T-helper 1 cell treated with Interleukin-12 subunit alpha and Interleukin-12 subunit beta and Interleukin-4 antibody, amounts not matched to agents 30 μg/mL and 1 μg/mL, for 36 hours (primary cell): ENCODE data around the gene SURF4.

ENCODE experiments used
- H3K27ac Mint-ChIP-seq: one replicate; pipeline ENCODE4 v1.8.0; 2021; ENCODE audit warnings: mild to moderate bottlenecking, mixed read lengths
- H3K27me3 Mint-ChIP-seq: one replicate; pipeline ENCODE4 v1.8.0; 2021; ENCODE audit warnings: low read depth, mixed read lengths
- H3K36me3 Mint-ChIP-seq: one replicate; pipeline ENCODE4 v1.8.0; 2021; ENCODE audit warnings: low read depth, mixed read lengths
- H3K4me1 Mint-ChIP-seq: one replicate; pipeline ENCODE4 v1.8.0; 2021; ENCODE audit warnings: low read depth, mixed read lengths
- H3K4me3 Mint-ChIP-seq: one replicate; pipeline ENCODE4 v1.8.0; 2021; ENCODE audit warnings: mild to moderate bottlenecking, moderate library complexity, mixed read lengths
- H3K9me3 Mint-ChIP-seq: one replicate; pipeline ENCODE4 v1.8.0; 2021; ENCODE audit warnings: mixed read lengths

Gene SURF4

GRCh38 chr9:133356391-133357091 lies 19.3 kb downstream of the SURF4 start, which contains the start of the genes SURF1 and SURF2:
Gene SURF1 (minus strand): TSS chr9:133356487. CDS start chr9:133356453, 34 bp downstream.
Gene SURF2 (plus strand): TSS chr9:133356550. CDS start chr9:133356593, 43 bp downstream.
- H3K27me3 Mint-ChIP-seq: no peaks in the 10 kb centered on the region
- peak within 1 kb of the TSS; percentile 88 for H3K27ac Mint-ChIP-seq
- peaks cover 20% of the 10 kb centered on the region for H3K4me1 Mint-ChIP-seq
- peak within 1 kb of the TSS; percentile 88 for H3K4me3 Mint-ChIP-seq
- H3K36me3 Mint-ChIP-seq: peaks cover 25% of the 10 kb centered on the region
- no peaks in the 10 kb centered on the region for H3K9me3 Mint-ChIP-seq

GRCh38 chr9:133355881-133356357 lies 19.9 kb downstream of the SURF4 start:
- Mint-ChIP-seq H3K4me1 (peaks cover 16% of the 10 kb centered on the region), H3K27ac (peak overlapping the region; percentile 88)

GRCh38 chr9:133354766-133355165 lies 21.1 kb downstream of the SURF4 start:
- H3K4me1 Mint-ChIP-seq: peaks cover 16% of the 10 kb centered on the region
- peak overlapping the region; percentile 41 for H3K27ac Mint-ChIP-seq
- peak overlapping the region; percentile 88 for H3K4me3 Mint-ChIP-seq
- no peaks in the 10 kb centered on the region for H3K9me3 Mint-ChIP-seq
- peaks cover 31% of the 10 kb centered on the region for H3K36me3 Mint-ChIP-seq
- H3K27me3 Mint-ChIP-seq: no peaks in the 10 kb centered on the region

More at GRCh38 chr9:133355881-133356357, 19.9 kb downstream of the SURF4 start:
- peaks cover 24% of the 10 kb centered on the region for H3K36me3 Mint-ChIP-seq
- H3K9me3 Mint-ChIP-seq: no peaks in the 10 kb centered on the region
- H3K27me3 Mint-ChIP-seq: no peaks in the 10 kb centered on the region
- peak overlapping the region; percentile 88 for H3K4me3 Mint-ChIP-seq

- H3K9me3 Mint-ChIP-seq: no peaks in the 10 kb centered on the region
- H3K4me1 Mint-ChIP-seq: peaks cover 24% of the 10 kb centered on the region
- H3K27ac Mint-ChIP-seq: no peak overlapping the region
- peaks cover 43% of the 10 kb centered on the region for H3K36me3 Mint-ChIP-seq
- peak overlapping the region; percentile 48 for H3K4me3 Mint-ChIP-seq
- H3K27me3 Mint-ChIP-seq: no peaks in the 10 kb centered on the region
Observed at GRCh38 chr9:133353548-133353947, 22.3 kb downstream of the SURF4 start.

GRCh38 chr9:133352635-133353340 lies 23.1 kb downstream of the SURF4 start:
- Mint-ChIP-seq H3K27me3 (no peaks in the 10 kb centered on the region), H3K4me3 (peak overlapping the region; percentile 48), H3K36me3 (peaks cover 48% of the 10 kb centered on the region), H3K4me1 (peaks cover 21% of the 10 kb centered on the region), H3K9me3 (no peaks in the 10 kb centered on the region), H3K27ac (peak overlapping the region; percentile 34)

- no peaks in the 10 kb centered on the region for H3K27me3 Mint-ChIP-seq
- H3K4me1 Mint-ChIP-seq: peaks cover 15% of the 10 kb centered on the region
- no peak overlapping the region for H3K4me3 Mint-ChIP-seq
- no peak overlapping the region for H3K27ac Mint-ChIP-seq
- no peaks in the 10 kb centered on the region for H3K9me3 Mint-ChIP-seq
- peaks cover 48% of the 10 kb centered on the region for H3K36me3 Mint-ChIP-seq
Observed at GRCh38 chr9:133351908-133352634, 23.8 kb downstream of the SURF4 start.

GRCh38 chr9:133351526-133351907 lies 24.3 kb downstream of the SURF4 start:
- peaks cover 48% of the 10 kb centered on the region for H3K36me3 Mint-ChIP-seq
- H3K4me3 Mint-ChIP-seq: no peak overlapping the region
- H3K27me3 Mint-ChIP-seq: no peaks in the 10 kb centered on the region
- H3K9me3 Mint-ChIP-seq: no peaks in the 10 kb centered on the region
- peaks cover 20% of the 10 kb centered on the region for H3K4me1 Mint-ChIP-seq
- no peak overlapping the region for H3K27ac Mint-ChIP-seq

GRCh38 chr9:133349965-133350616 lies 25.8 kb downstream of the SURF4 start:
- Mint-ChIP-seq H3K9me3 (no peaks in the 10 kb centered on the region), H3K27me3 (no peaks in the 10 kb centered on the region), H3K4me1 (peaks cover 25% of the 10 kb centered on the region), H3K4me3 (peak overlapping the region; percentile 98), H3K27ac (peak overlapping the region; percentile 20), H3K36me3 (peaks cover 54% of the 10 kb centered on the region)

- Mint-ChIP-seq H3K27me3 (no peaks in the 10 kb centered on the region), H3K36me3 (peaks cover 58% of the 10 kb centered on the region), H3K9me3 (no peaks in the 10 kb centered on the region), H3K27ac (peak overlapping the region; percentile 92), H3K4me1 (peaks cover 25% of the 10 kb centered on the region), H3K4me3 (peak overlapping the region; percentile 98)
Observed at GRCh38 chr9:133348718-133349573, 26.9 kb downstream of the SURF4 start.

- Mint-ChIP-seq H3K27ac (peak within 1 kb of the TSS; percentile 92), H3K27me3 (no peaks in the 10 kb centered on the region), H3K4me1 (peaks cover 25% of the 10 kb centered on the region), H3K9me3 (no peaks in the 10 kb centered on the region), H3K36me3 (peaks cover 56% of the 10 kb centered on the region), H3K4me3 (peak within 1 kb of the TSS; percentile 98)
Observed at GRCh38 chr9:133347985-133348717, 27.7 kb downstream of the SURF4 start, which contains the start of the genes MED22 and RPL7A. Gene MED22 (minus strand): TSS chr9:133348131. CDS start chr9:133346662, 1,469 bp downstream. Gene RPL7A (plus strand): TSS chr9:133348218. CDS start chr9:133348244, 26 bp downstream.

GRCh38 chr9:133347515-133347984 lies 28.3 kb downstream of the SURF4 start:
- Mint-ChIP-seq H3K36me3 (peaks cover 55% of the 10 kb centered on the region), H3K4me3 (peak overlapping the region; percentile 98), H3K27me3 (no peaks in the 10 kb centered on the region), H3K27ac (peak overlapping the region; percentile 92), H3K4me1 (peaks cover 25% of the 10 kb centered on the region), H3K9me3 (no peaks in the 10 kb centered on the region)

- Mint-ChIP-seq H3K36me3 (peaks cover 45% of the 10 kb centered on the region), H3K27me3 (no peaks in the 10 kb centered on the region), H3K4me1 (peaks cover 27% of the 10 kb centered on the region), H3K9me3 (no peaks in the 10 kb centered on the region), H3K27ac (peak overlapping the region; percentile 14), H3K4me3 (peak overlapping the region; percentile 98)
Observed at GRCh38 chr9:133346021-133346785, 29.7 kb downstream of the SURF4 start.
